Ovary (tissue), 9 donors: ENCODE results near the gene RGPD4. TPM values are rescaled to one million over a fixed set of nuclear protein-coding genes. Genes with fewer than 3 reads are reported as not detected.

Source experiments
- DNase-seq, 5 donors: peaks; one replicate each; pipeline ENCODE4 v3.0.0-alpha.2; 2019 to 2020
- H3K27ac ChIP-seq, 2 donors: fragments of 200-600 bp; one replicate each; pipeline versions ENCODE4 v1.5.1 to v1.8.0; 2019 to 2022
- H3K27me3 ChIP-seq: fragments of 200-600 bp; one replicate; pipeline ENCODE4 v1.8.0; 2022
- H3K36me3 ChIP-seq: fragments of 200-600 bp; sonication (generic); one replicate; pipeline ENCODE4 v1.5.1; 2019
- H3K4me1 ChIP-seq: one replicate; pipeline ENCODE4 v1.8.1; 2013; ENCODE audit warnings: mild to moderate bottlenecking, moderate library complexity; ENCODE audit not compliant: insufficient read depth
- H3K4me3 ChIP-seq: fragments of 200-600 bp; sonication (generic); one replicate; pipeline ENCODE4 v1.5.1; 2017
- H3K9me3 ChIP-seq, 2 donors: fragments of 200-600 bp in 1 of 2; sonication (generic) in 1 of 2; one replicate each; pipeline versions ENCODE4 v1.5.1 to v1.8.1; 2013 to 2019; ENCODE audit warnings: mild to moderate bottlenecking in 1 of 2, moderate library complexity in 1 of 2
- CTCF ChIP-seq, 3 donors: fragments of 450-650 bp in 2 of 3; fragments of 200-600 bp in 1 of 3; IDR thresholded peaks; one replicate each; pipeline versions ENCODE4 v1.5.1 to v1.8.0; 2016 to 2022; ENCODE audit warnings: antibody characterized with exemption in 3 of 3, mild to moderate bottlenecking in 1 of 3
- EP300 ChIP-seq: sonication (generic); formaldehyde crosslinking; IDR thresholded peaks from one replicate; pipeline ENCODE4 v1.6.1; 2017; ENCODE audit warnings: antibody characterized with exemption
- POLR2A ChIP-seq: fragments of 450-650 bp; IDR thresholded peaks from one replicate; pipeline ENCODE4 v1.6.1; 2017; ENCODE audit warnings: antibody characterized with exemption, mild to moderate bottlenecking, moderate library complexity
- WGBS, 3 donors: extraction: QIAGEN DNeasy Blood & Tissue Kit in 1 of 3; methylation state at CpG; one replicate each; pipeline versions ENCODE4 v1.1.5 to v1.1.7; 2013 to 2017; 5-methylcytosine and 5-hydroxymethylcytosine counted together
- intact Hi-C, 4 donors: fragments of 100-400 bp; cut with DNase I; formaldehyde crosslinking; loops; one replicate each; pipeline versions ENCODE4 v1.11.0 to v1.15.1; 2022 to 2023
- polyA plus RNA-seq, 2 donors: library from polyadenylated mRNA; stranded (reverse); fragments of 200-250 nt in 1 of 2; fragments of 350-450 nt in 1 of 2; fragmentation: Illumina TruSeq in 1 of 2; extraction: RNeasy Lipid Tissue Mini Kit (QIAGEN cat#74804) in 1 of 2; gene quantifications; one replicate each; pipeline ENCODE4 v1.2.3, GENCODE V29; 2013 to 2014
- total RNA-seq, 7 donors: library from RNA; depleted of rRNA in 2 of 7; stranded (reverse); fragments of >200 nt in 2 of 7; fragmentation: NEBNext Ultra II Directional in 3 of 7; extraction: Animal tissue kit (Norgen Biotek cat#: 25700) in 3 of 7; gene quantifications; one replicate each; pipeline versions ENCODE4 v1.1.0 to v1.2.4, GENCODE V29; 2016 to 2023
- donor health status: DM: no; HTN: no; CAD: no; lungs with moderate emphysema.
- donor health status: DM: no; HTN: no; CAD: no.
- donor health status: Bipolar disorder and iron deficiency.
- donor health status: DM: yes; HTN: yes; CAD: no.
- donor health status: DM: no; HTN: no; CAD: no.
- donor health status: DM: yes; HTN: yes; CAD: no.

Gene RGPD4
- total and polyA plus RNA-seq, 9 donors: 0.10 to 0.23 (median 0.20) TPM; not detected in 6

- intact Hi-C loops: no loop called here
- Histone ChIP-seq H3K27me3 (no peaks in the 10 kb centered on the region), H3K4me1 (no peaks in the 10 kb centered on the region), H3K36me3 (no peaks in the 10 kb centered on the region), H3K27ac (no peak overlapping the region), H3K9me3 (no peaks in the 10 kb centered on the region), H3K4me3 (no peak overlapping the region)
- no peak for TF ChIP-seq POLR2A
- TF ChIP-seq CTCF (IDR thresholded peaks at IDR 0.05): no peak
- TF ChIP-seq EP300: no peak
- WGBS, 3 donors: 91 to 94% (median 92%) methylated on average over 6 of the region's 6 CpGs
- no peak for DNase-seq
Measured at GRCh38 chr2:107804608-107805498, 21.8 kb upstream of the RGPD4 start.

- no peak for DNase-seq
- intact Hi-C loops: no loop called here
- Histone ChIP-seq H3K4me3 (no peak overlapping the region), H3K9me3 (no peaks in the 10 kb centered on the region), H3K27ac (no peak overlapping the region), H3K4me1 (no peaks in the 10 kb centered on the region), H3K27me3 (no peaks in the 10 kb centered on the region), H3K36me3 (no peaks in the 10 kb centered on the region)
- 45 to 54% (median 52%) methylated on average over 4 of the region's 4 CpGs for WGBS, 3 donors
- no peak for TF ChIP-seq CTCF (IDR thresholded peaks at IDR 0.05)
- TF ChIP-seq EP300: no peak
- no peak for TF ChIP-seq POLR2A
Measured at GRCh38 chr2:107806901-107807300, 19.8 kb upstream of the RGPD4 start.

- Histone ChIP-seq H3K27ac (no peak overlapping the region), H3K4me3 (no peak overlapping the region)
Measured at GRCh38 chr2:107807988-107808387, 18.7 kb upstream of the RGPD4 start.

GRCh38 chr2:107808959-107809358 is 17.7 kb upstream of the RGPD4 start:
- 74 to 80% (median 75%) methylated on average over 7 of the region's 7 CpGs for WGBS, 3 donors
- TF ChIP-seq EP300: no peak
- TF ChIP-seq POLR2A: no peak
- TF ChIP-seq CTCF (IDR thresholded peaks at IDR 0.05): no peak
- Histone ChIP-seq H3K4me1 (no peaks in the 10 kb centered on the region), H3K4me3 (no peak overlapping the region), H3K27ac (no peak overlapping the region), H3K36me3 (no peaks in the 10 kb centered on the region), H3K9me3 (no peaks in the 10 kb centered on the region), H3K27me3 (no peaks in the 10 kb centered on the region)
- no peak for DNase-seq
- intact Hi-C loops: no loop called here

More at GRCh38 chr2:107807988-107808387, 18.7 kb upstream of the RGPD4 start:
- 83 to 87% (median 86%) methylated on average over 7 of the region's 7 CpGs for WGBS, 3 donors
- intact Hi-C loops: no loop called here
- Histone ChIP-seq H3K9me3 (no peaks in the 10 kb centered on the region), H3K27me3 (no peaks in the 10 kb centered on the region), H3K36me3 (no peaks in the 10 kb centered on the region), H3K4me1 (no peaks in the 10 kb centered on the region)
- DNase-seq: no peak
- no peak for TF ChIP-seq CTCF (IDR thresholded peaks at IDR 0.05)
- no peak for TF ChIP-seq POLR2A
- TF ChIP-seq EP300: no peak
